Epithelial cell of proximal tubule (primary cell): ENCODE results near the gene UGT1A6. TPM values are rescaled to one million over a fixed set of nuclear protein-coding genes. Genes with fewer than 3 reads are reported as not detected.

Experiments
- DNase-seq: peaks from one replicate; pipeline ENCODE4 v3.0.0-alpha.2; 2011; ENCODE audit warnings: low read depth
- H3K4me3 ChIP-seq: 2 replicates; pipeline ENCODE4 v1.5.1; 2011; ENCODE audit warnings: low read depth, mild to moderate bottlenecking, low read length
- total RNA-seq: library from RNA; depleted of rRNA; stranded (reverse); fragments of >200 nt; gene quantifications from 2 replicates; pipeline ENCODE4 v1.2.3, GENCODE V29; 2015
- TF ChIP-seq, protein P1 (sequence below): conservative IDR thresholded peaks from 2 replicates; pipeline ENCODE4 v1.5.1; 2012; ENCODE audit warnings: low read depth, mild to moderate bottlenecking, low read length

Gene UGT1A6
- total RNA-seq, 1 donor from 2014 or later, result 0.52 TPM

DNA sequence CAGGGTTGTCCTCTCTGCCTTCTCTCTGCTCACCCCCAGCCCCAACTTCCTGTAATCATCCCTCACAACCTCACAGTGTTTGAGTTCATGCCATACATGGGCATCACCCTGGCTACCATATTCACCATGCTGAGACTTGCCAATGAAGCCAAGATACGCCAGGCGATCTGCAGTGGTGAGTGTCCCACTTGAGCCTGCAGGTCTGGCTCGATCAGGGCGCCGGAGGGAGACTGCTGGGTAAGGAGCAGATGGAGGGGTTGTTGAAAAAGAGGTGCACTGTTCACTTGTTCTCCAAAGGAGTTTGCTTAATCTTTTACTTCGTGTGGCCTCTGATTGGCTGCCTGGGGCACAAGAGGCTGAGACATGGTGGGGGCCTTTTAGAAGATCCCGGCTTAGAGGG is 100.0 kb downstream of the UGT1A6 start:
- TF ChIP-seq, protein P1, sequence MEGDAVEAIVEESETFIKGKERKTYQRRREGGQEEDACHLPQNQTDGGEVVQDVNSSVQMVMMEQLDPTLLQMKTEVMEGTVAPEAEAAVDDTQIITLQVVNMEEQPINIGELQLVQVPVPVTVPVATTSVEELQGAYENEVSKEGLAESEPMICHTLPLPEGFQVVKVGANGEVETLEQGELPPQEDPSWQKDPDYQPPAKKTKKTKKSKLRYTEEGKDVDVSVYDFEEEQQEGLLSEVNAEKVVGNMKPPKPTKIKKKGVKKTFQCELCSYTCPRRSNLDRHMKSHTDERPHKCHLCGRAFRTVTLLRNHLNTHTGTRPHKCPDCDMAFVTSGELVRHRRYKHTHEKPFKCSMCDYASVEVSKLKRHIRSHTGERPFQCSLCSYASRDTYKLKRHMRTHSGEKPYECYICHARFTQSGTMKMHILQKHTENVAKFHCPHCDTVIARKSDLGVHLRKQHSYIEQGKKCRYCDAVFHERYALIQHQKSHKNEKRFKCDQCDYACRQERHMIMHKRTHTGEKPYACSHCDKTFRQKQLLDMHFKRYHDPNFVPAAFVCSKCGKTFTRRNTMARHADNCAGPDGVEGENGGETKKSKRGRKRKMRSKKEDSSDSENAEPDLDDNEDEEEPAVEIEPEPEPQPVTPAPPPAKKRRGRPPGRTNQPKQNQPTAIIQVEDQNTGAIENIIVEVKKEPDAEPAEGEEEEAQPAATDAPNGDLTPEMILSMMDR, result no peak
- H3K4me3 ChIP-seq, result no peak overlapping the region
- DNase-seq, result no peak

DNA sequence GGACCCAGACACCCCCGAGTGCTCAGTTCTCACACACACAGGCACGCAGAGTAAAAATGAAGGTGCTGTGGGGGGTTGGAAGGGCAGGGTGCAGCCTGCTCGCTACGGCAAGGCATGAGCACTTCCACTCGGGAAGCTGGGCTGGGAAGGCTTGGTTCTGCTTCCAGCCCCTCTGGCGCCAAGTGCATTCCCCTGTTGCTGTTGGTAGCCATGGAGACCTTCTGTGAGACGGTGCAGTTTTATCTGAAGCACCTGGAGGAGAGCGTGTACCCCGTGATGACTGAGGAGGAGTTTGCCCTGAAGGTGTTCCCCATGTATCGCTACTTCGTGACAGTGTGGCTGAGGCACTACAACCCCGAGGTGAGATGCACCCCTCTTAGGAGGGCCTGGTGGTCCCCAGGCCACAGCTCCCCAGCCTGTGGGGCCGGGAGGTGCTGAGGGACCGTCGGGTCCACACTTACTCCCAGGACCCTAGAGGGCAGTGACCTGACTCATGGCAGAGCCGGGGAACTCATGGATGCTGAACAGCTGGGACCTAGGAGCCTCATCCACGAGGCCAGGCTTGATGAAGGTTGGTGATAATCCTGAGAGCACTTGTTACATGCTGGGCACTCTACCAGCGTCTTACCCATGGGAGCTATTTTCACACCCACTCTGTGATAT is 100.9 kb downstream of the UGT1A6 start:
- no peak overlapping the region for H3K4me3 ChIP-seq
- DNase-seq, result no peak
- TF ChIP-seq, protein P1, result no peak

- TF ChIP-seq, protein P1, result no peak
- no peak for DNase-seq
- no peak overlapping the region for H3K4me3 ChIP-seq
These were observed 101.5 kb downstream of the UGT1A6 start for GRCh38 chr2:233794128-233794658.

- no peak overlapping the region for H3K4me3 ChIP-seq
- TF ChIP-seq, protein P1, result no peak
- DNase-seq, result no peak
These were observed 103.1 kb downstream of the UGT1A6 start for GRCh38 chr2:233795735-233796171.

GRCh38 chr2:233796254-233796653 is 103.6 kb downstream of the UGT1A6 start:
- no peak for DNase-seq
- no peak overlapping the region for H3K4me3 ChIP-seq
- TF ChIP-seq, protein P1, result no peak

- H3K4me3 ChIP-seq, result no peak overlapping the region
- TF ChIP-seq, protein P1, result no peak
- no peak for DNase-seq
These were observed 105.8 kb downstream of the UGT1A6 start for GRCh38 chr2:233798335-233799086.
